Measurements from ENCODE around the gene PSMB10. TPM values are rescaled to one million over a fixed set of nuclear protein-coding genes. Genes with fewer than 3 reads are reported as not detected.

Gene PSMB10
- total RNA-seq, 1 experiment from 2014 or later: 24.5 TPM

DNA sequence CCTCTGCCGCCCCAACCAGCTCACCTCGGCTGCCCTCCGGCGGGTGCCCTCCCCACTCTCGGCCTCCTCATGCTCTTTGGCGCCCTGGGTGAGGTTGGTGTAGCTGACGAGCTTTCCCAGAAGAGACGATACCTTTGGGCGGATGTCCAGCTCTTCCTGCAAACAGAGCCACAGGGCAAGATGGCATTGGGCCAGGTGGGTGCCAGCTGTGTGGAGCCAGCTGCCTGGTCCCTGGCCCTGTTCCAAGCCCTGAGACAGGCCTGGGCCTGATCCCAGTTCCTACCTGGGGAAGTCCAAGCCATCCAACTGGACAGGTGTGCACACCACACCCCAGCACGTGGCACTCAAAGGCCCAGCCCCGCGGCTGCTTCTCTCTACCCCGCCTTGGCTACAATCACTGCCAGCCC lies 24.9 kb upstream of the PSMB10 start:
- Histone ChIP-seq H3K14ac (ENCODE audit: insufficient read depth, low read length) (no peak overlapping the region), H3K4me2 (ENCODE audit: insufficient read depth, insufficient read length, low read length) (no peak overlapping the region), H4K8ac (replicated peaks; ENCODE audit: insufficient read length, low read depth, low read length) (no peak overlapping the region), H3K27me3 (ENCODE audit: insufficient read depth, low read length) (no peaks in the 10 kb centered on the region), H3K79me2 (ENCODE audit: insufficient read depth, low read length) (no peaks in the 10 kb centered on the region; the same call in 1 of the 2 replicates), H3K4me1 (ENCODE audit: insufficient read depth, low read length) (no peaks in the 10 kb centered on the region), H2BK120ac (ENCODE audit: low read depth, low read length, poor library complexity, severe bottlenecking) (no peak overlapping the region), H3T11ph (ENCODE audit: low read length) (no peak overlapping the region), H4K91ac (ENCODE audit: insufficient read length, low read depth, low read length) (no peak overlapping the region), H2BK20ac (ENCODE audit: low read depth, low read length, poor library complexity, severe bottlenecking) (no peak overlapping the region), H2BK15ac (ENCODE audit: low read depth, low read length) (no peak overlapping the region), H3K27ac (ENCODE audit: insufficient read length, low read depth, low read length) (no peak overlapping the region), H3K9me3 (ENCODE audit: control insufficient read depth, low read depth, low read length) (no peaks in the 10 kb centered on the region), H3K23me2 (ENCODE audit: insufficient read length, low read depth, low read length, poor library complexity, severe bottlenecking) (no peaks in the 10 kb centered on the region), H3K18ac (ENCODE audit: insufficient read length, low read depth, low read length) (no peak overlapping the region), H3K79me1 (ENCODE audit: insufficient read depth, low read depth, low read length, poor library complexity, severe bottlenecking) (peaks cover 4% of the 10 kb centered on the region), H2BK12ac (ENCODE audit: insufficient read length, low read depth, low read length) (no peak overlapping the region), H3K4ac (ENCODE audit: low read depth, low read length) (no peak overlapping the region), H4K20me1 (ENCODE audit: control insufficient read depth, insufficient read depth, insufficient read length) (peaks cover 3% of the 10 kb centered on the region), H2AK5ac (ENCODE audit: insufficient read length, low read length) (no peak overlapping the region), H2AFZ (ENCODE audit: low read length) (no peak overlapping the region), H3K56ac (ENCODE audit: insufficient read length, low read depth, low read length) (no peak overlapping the region), H3K23ac (ENCODE audit: insufficient read length, low read depth, low read length) (no peak overlapping the region), H3K9ac (ENCODE audit: extremely low read depth, insufficient read length, low read length) (no peak overlapping the region), H2BK5ac (ENCODE audit: insufficient read length, low read length) (no peak overlapping the region), H4K5ac (ENCODE audit: insufficient read length, low read depth, low read length) (no peak overlapping the region)
- Mint-ChIP-seq H3K27ac (no peak overlapping the region), H3K4me1 (peaks cover 17 to 25% of the 10 kb centered on the region in 2 experiments), H3K4me3 (no peak overlapping the region), H3K9me3 (no peaks in the 10 kb centered on the region), H3K27me3 (ENCODE audit: low read depth) (no peaks in the 10 kb centered on the region), H3K36me3 (ENCODE audit: insufficient read depth in 1 of 3, low read depth in 3 of 3) (peaks cover 14 to 72% (median 35%) of the 10 kb centered on the region in 3 experiments)
- TF ChIP-seq, protein P1, sequence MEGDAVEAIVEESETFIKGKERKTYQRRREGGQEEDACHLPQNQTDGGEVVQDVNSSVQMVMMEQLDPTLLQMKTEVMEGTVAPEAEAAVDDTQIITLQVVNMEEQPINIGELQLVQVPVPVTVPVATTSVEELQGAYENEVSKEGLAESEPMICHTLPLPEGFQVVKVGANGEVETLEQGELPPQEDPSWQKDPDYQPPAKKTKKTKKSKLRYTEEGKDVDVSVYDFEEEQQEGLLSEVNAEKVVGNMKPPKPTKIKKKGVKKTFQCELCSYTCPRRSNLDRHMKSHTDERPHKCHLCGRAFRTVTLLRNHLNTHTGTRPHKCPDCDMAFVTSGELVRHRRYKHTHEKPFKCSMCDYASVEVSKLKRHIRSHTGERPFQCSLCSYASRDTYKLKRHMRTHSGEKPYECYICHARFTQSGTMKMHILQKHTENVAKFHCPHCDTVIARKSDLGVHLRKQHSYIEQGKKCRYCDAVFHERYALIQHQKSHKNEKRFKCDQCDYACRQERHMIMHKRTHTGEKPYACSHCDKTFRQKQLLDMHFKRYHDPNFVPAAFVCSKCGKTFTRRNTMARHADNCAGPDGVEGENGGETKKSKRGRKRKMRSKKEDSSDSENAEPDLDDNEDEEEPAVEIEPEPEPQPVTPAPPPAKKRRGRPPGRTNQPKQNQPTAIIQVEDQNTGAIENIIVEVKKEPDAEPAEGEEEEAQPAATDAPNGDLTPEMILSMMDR (conservative IDR thresholded peaks at IDR 0.05): no peak
- WGBS (ENCODE audit: extremely low coverage, insufficient read length, low lambda C conversion rate): no CpG with 5 or more reads among the region's 13 CpGs
- DNase-seq: no peak
